ENCODE measurements around the gene C12orf42. TPM values are rescaled to one million over a fixed set of nuclear protein-coding genes. Genes with fewer than 3 reads are reported as not detected.
A peak's percentile ranks its signal among the peaks of the same experiment; 100 is the strongest.

C12orf42 gene
- total RNA-seq, 6 donors from 2014 or later, result not detected

DNA sequence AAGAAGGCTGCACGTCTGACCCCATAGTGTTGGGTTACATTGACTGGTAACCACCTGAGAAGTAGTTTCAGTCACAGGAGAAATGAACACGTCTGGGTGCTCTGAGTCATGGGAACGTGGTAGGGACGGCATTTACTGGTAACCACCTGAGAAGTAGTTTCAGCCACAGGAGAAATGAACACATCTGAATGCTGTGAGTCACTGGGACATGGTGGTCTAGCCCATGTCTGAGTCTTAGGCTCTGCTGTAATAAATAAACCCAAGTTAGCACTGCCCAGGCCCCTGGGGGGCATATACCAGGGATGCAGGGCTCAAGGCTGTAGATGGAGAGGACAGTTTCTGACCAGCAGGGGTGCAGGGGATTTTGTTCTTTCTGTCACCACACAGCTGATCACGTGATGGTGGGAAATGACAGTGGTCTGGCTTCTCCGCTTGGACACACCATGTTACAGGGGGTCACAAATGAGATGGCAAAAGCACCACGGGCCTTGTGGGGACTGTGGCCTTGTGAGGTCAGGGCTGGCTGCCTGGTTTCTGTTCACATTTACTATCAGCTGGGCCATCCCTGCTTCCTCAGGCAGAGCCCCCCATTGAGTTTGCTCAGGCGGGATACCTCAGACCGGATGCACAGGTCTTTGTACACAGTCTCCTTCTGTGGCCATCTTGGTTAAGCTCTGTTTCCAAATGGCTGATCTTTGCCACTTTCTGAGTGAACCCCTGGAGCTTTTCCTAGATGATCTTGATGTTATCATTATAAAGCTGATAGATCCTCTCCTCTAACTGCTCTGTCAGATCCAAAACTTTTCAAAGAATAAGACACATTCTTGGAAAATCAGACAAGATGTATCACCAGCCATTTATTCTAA is 9.8 kb upstream of the C12orf42 start:
- 75 to 83% methylated on average over 9 of the region's 9 CpGs for WGBS, 2 donors

DNA sequence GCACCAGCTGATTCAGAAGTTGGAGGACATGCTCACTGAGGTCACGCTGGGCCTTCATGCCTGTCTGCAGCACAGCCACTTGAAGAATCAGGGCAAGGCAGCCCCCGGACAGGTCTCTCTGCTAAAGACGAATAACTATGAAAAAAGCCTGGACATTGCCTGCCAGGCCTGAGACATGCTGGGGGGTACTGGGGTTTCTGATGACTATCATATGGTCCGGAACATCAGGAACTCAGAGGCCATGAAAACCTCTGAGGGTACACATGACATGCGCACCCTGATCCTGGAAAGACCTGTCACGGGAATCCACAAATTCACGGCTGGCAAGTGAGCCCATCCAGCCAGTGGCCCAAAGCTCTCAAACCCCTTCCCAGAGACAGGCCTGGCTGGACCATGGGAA is 8.8 kb upstream of the C12orf42 start:
- Histone ChIP-seq H3K36me3 (no peaks in the 10 kb centered on the region), H3K27me3 (no peaks in the 10 kb centered on the region), H3K4me1 (no peaks in the 10 kb centered on the region), H3K9me3 (no peaks in the 10 kb centered on the region), H3K27ac (no peak overlapping the region), H3K4me3 (no peak overlapping the region)
- no peak for ATAC-seq (ENCODE audit: low FRiP score in 2 of 2)
- 94 to 96% methylated on average over 5 to 7 of the region's 7 CpGs for WGBS, 2 donors
- TF ChIP-seq POLR2A (IDR thresholded peaks at IDR 0.05), result no peak
- no peak for TF ChIP-seq POLR2AphosphoS5 (IDR thresholded peaks at IDR 0.05)
- TF ChIP-seq, protein P1, sequence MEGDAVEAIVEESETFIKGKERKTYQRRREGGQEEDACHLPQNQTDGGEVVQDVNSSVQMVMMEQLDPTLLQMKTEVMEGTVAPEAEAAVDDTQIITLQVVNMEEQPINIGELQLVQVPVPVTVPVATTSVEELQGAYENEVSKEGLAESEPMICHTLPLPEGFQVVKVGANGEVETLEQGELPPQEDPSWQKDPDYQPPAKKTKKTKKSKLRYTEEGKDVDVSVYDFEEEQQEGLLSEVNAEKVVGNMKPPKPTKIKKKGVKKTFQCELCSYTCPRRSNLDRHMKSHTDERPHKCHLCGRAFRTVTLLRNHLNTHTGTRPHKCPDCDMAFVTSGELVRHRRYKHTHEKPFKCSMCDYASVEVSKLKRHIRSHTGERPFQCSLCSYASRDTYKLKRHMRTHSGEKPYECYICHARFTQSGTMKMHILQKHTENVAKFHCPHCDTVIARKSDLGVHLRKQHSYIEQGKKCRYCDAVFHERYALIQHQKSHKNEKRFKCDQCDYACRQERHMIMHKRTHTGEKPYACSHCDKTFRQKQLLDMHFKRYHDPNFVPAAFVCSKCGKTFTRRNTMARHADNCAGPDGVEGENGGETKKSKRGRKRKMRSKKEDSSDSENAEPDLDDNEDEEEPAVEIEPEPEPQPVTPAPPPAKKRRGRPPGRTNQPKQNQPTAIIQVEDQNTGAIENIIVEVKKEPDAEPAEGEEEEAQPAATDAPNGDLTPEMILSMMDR (IDR thresholded peaks at IDR 0.05), result no peak
- TF ChIP-seq EP300 (IDR thresholded peaks at IDR 0.05), result no peak
- DNase-seq, result no peak

More for the DNA sequence above, 9.8 kb upstream of the C12orf42 start:
- no peaks in the 10 kb centered on the region for H3K27me3 ChIP-seq
- no peak overlapping the region for H3K27ac ChIP-seq
- H3K36me3 ChIP-seq, result no peaks in the 10 kb centered on the region
- no peak overlapping the region for H3K4me3 ChIP-seq
- ATAC-seq (ENCODE audit: low FRiP score in 2 of 2), result no peak
- H3K9me3 ChIP-seq, result no peaks in the 10 kb centered on the region
- DNase-seq, result no peak
- TF ChIP-seq POLR2A (IDR thresholded peaks at IDR 0.05) (no peak), POLR2AphosphoS5 (IDR thresholded peaks at IDR 0.05) (no peak), EP300 (IDR thresholded peaks at IDR 0.05) (no peak)
- TF ChIP-seq, protein P1 (IDR thresholded peaks at IDR 0.05), result no peak
- no peaks in the 10 kb centered on the region for H3K4me1 ChIP-seq

DNA sequence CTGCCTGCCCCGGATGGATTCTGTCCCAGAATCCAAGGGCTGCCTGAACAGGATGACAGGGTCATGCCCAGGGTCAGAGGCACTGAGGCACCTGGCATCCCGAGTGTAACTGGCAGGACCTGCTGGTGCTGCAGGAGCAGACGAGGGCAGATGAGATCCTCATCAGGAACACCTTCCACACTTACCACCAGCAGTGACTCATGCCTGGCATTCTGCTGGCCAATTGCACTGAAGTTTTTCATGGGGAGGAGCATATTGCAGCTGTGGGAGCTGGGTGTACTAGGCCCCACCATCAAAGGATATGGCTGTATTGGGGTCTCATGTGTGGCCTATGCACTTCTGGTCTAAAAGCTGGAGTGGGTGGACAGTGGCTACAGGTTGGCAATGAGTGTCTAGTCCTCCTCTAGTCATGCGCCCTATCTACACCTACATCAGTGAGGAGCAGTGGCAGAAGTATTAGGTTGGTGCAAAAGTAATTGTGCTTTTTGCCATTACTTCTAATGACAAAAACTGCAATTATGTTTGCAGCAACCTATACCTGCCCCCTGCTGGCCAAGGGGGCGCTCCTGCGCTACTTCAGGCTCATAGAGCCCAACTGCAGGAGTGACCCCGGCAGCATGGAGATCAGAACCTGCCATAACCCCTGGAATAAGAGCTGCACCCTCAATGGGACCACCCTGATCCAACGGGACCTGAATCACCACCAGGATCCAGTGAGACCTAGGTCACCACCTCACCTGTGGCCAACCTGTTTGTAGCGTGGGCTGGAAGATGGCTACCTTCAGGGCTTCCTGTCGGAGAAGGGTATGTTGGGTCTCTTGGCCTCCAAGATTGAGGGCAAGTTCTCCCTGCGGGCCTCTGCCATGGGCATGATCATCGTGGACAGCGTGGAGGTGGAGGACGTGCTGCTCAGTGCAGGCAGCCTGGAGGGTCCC is 8.0 kb upstream of the C12orf42 start:
- H3K27ac ChIP-seq, result no peak overlapping the region
- no peaks in the 10 kb centered on the region for H3K27me3 ChIP-seq
- DNase-seq, result peak; percentile 37 to 38
- no peaks in the 10 kb centered on the region for H3K9me3 ChIP-seq
- no peak overlapping the region for H3K4me3 ChIP-seq
- whole genome bisulfite sequencing, 2 donors, result 82 to 89% methylated on average over 12 to 14 of the region's 14 CpGs
- TF ChIP-seq, protein P1 (IDR thresholded peaks at IDR 0.05), result peak in 4 of 6 experiments; percentile 16 to 61 (median 51)
- TF ChIP-seq POLR2AphosphoS5 (IDR thresholded peaks at IDR 0.05), result no peak
- ATAC-seq (ENCODE audit: low FRiP score in 2 of 2), result peak; percentile 50 to 56
- no peaks in the 10 kb centered on the region for H3K4me1 ChIP-seq
- no peaks in the 10 kb centered on the region for H3K36me3 ChIP-seq

DNA sequence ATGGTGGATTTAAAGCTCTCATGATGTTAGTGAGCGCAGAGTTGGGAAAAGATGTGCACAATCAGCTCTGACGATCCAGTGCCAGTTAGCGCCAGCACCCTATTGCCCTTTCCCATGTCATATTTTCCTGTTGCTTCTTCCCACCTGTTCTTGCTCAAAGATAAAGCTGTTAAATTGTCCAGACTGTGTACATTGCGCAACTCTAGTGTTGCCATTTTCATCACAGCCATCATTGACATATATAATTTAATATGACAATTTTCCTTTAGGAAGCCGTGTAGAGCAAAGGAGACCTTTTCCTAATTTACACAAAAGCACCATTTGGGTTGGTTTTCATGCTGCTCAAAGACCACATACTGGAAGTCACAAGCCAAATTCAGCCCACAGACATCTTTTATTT is 5.7 kb upstream of the C12orf42 start:
- TF ChIP-seq, protein P1 (IDR thresholded peaks at IDR 0.05), result no peak
- TF ChIP-seq POLR2AphosphoS5 (IDR thresholded peaks at IDR 0.05) (no peak), POLR2A (IDR thresholded peaks at IDR 0.05) (no peak), EP300 (IDR thresholded peaks at IDR 0.05) (no peak)
- Histone ChIP-seq H3K4me3 (no peak overlapping the region), H3K4me1 (no peaks in the 10 kb centered on the region), H3K9me3 (no peaks in the 10 kb centered on the region), H3K27ac (no peak overlapping the region), H3K27me3 (no peaks in the 10 kb centered on the region), H3K36me3 (no peaks in the 10 kb centered on the region)
- 84 to 85% methylated on average over 5 of the region's 5 CpGs for WGBS, 2 donors
- ATAC-seq (ENCODE audit: low FRiP score in 2 of 2) (no peak), DNase-seq (no peak)

Measured in upper lobe of left lung (tissue), 6 donors.